Articular chondrocyte of knee joint (primary cell): Measurements from ENCODE around the gene TNS4. TPM values are rescaled to one million over a fixed set of nuclear protein-coding genes. Genes with fewer than 3 reads are reported as not detected.

Experiments used
- total RNA-seq: library from RNA; depleted of rRNA; stranded (reverse); fragments of >200 nt; gene quantifications from 2 replicates; pipeline ENCODE4 v1.2.3, GENCODE V29; 2012

Gene TNS4, protein sequence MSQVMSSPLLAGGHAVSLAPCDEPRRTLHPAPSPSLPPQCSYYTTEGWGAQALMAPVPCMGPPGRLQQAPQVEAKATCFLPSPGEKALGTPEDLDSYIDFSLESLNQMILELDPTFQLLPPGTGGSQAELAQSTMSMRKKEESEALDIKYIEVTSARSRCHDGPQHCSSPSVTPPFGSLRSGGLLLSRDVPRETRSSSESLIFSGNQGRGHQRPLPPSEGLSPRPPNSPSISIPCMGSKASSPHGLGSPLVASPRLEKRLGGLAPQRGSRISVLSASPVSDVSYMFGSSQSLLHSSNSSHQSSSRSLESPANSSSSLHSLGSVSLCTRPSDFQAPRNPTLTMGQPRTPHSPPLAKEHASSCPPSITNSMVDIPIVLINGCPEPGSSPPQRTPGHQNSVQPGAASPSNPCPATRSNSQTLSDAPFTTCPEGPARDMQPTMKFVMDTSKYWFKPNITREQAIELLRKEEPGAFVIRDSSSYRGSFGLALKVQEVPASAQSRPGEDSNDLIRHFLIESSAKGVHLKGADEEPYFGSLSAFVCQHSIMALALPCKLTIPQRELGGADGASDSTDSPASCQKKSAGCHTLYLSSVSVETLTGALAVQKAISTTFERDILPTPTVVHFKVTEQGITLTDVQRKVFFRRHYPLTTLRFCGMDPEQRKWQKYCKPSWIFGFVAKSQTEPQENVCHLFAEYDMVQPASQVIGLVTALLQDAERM
- total RNA-seq: 0.26 and 0.65 TPM in 2 replicates

DNA sequence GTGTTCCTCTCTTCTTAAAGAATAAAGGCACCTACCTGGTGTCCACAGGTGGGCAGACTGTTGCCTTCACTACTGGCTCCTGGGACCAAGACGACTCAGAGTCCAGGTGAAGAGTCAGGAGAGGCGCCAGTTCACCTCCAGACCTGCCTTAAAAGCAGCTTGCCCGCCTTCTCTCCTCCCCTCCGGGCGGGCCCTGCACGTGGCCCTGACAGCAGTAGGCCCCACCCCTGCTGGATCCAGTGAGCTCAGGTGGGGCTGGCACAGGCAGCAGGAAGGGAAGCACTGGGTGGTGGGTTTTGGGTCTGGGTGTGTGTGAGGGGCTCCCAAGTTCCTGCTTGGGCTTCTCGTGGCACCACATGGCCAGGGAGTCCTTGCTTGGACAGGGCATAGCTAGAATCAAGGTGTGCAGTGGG, at the start of gene TNS4:
TSS of gene TNS4 (minus strand) at position 125 of the 413 bp plus-strand sequence. CDS start 5,198 bp downstream, outside the sequence.

DNA sequence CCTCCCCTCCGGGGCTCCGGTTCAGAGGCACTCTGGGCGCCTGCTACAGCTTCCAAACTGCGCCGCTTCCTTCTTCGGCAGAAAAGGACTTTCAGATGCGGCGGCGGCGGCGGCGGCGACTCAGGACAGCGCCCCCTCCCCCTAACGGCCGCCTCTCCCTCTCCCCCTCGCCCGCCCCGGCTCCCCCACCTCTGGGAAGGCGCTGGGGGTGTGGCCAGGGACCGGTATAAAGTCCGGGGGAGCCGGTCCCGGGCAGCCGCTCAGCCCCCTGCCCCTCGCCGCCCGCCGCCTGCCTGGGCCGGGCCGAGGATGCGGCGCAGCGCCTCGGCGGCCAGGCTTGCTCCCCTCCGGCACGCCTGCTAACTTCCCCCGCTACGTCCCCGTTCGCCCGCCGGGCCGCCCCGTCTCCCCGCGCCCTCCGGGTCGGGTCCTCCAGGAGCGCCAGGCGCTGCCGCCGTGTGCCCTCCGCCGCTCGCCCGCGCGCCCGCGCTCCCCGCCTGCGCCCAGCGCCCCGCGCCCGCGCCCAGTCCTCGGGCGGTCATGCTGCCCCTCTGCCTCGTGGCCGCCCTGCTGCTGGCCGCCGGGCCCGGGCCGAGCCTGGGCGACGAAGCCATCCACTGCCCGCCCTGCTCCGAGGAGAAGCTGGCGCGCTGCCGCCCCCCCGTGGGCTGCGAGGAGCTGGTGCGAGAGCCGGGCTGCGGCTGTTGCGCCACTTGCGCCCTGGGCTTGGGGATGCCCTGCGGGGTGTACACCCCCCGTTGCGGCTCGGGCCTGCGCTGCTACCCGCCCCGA, 58.0 kb downstream of the TNS4 start, which contains the start of gene IGFBP4:
TSS of gene IGFBP4 (plus strand) at position 255 of the 792 bp plus-strand sequence. CDS start at position 541, 286 bp downstream.

Other genes starting within 250 kb of the TNS4 start
- gene CDC6, start 213.7 kb downstream of the TNS4 start, total RNA-seq: 14.0 and 20.1 TPM in 2 replicates
- gene RARA, start 192.4 kb downstream of the TNS4 start, total RNA-seq: 33.1 and 38.3 TPM in 2 replicates
- 1.5 and 2.9 TPM in 2 replicates for gene GJD3, start 136.9 kb downstream of the TNS4 start, total RNA-seq
- 74.2 and 92.2 TPM in 2 replicates for gene TOP2A, start 83.7 kb downstream of the TNS4 start, total RNA-seq
- 1,032 and 1,209 TPM in 2 replicates for gene IGFBP4, start 58.2 kb downstream of the TNS4 start, total RNA-seq
- 0.11 TPM in 1 of 2 replicates, not detected in the other for gene CCR7, start 63.8 kb upstream of the TNS4 start, total RNA-seq
- 135 and 139 TPM in 2 replicates for gene SMARCE1, start 146.2 kb upstream of the TNS4 start, total RNA-seq
- not detected in 2 replicates for gene KRT222, start 163.6 kb upstream of the TNS4 start, total RNA-seq
- gene KRT24, start 202.1 kb upstream of the TNS4 start, total RNA-seq: not detected in 2 replicates